ENCODE measurements around the gene CELSR1. TPM values are rescaled to one million over a fixed set of nuclear protein-coding genes. Genes with fewer than 3 reads are reported as not detected.

The CELSR1 gene
- total RNA-seq, 1 experiment from 2014 or later: 37.6 TPM

DNA sequence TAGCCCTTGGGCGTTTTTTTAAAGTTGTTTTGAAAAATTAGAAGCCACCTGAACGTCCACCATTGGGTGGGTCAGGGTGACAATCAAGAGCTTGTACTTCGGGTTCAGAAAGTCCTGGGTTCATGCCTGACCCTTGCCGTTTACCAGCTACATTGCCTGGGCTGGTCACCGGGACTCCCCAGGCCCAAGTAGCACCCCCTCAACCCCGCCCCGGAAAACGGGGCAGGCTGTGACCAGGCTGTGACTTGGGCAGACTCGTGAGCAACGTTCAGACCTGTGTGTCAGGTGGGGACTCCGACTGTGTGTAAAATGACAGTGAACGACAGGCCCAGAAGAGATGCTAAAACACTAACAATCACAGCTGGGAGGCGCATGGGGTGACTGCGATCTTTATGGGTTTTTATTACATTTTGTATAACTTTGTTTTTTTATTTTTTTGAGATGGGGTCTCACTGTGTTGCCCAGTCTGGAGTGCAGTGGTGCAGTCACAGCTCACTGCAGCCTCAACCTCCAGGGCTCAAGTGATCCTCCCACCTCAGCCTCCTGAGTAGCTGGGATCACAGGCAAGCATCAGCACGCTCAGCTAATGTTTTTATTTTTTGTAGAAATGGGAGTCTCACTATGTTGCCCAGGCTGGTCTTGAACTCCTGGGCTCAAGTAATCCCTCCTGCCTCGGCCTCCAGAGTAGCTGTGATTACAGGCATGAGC is 145.1 kb downstream of the CELSR1 start:
- no peaks in the 10 kb centered on the region for H4K20me1 ChIP-seq (ENCODE audit: insufficient read depth)
- TF ChIP-seq EZH2 (IDR thresholded peaks at IDR 0.05; ENCODE audit: low read depth) (no peak), CTCF (conservative IDR thresholded peaks at IDR 0.05) (no peak)
- no TSS peak for BruUV-seq (replicated peaks)
- no peaks in the 10 kb centered on the region for H3K36me3 ChIP-seq (ENCODE audit: low read depth)
- no peaks in the 10 kb centered on the region for H3K27me3 ChIP-seq (ENCODE audit: insufficient read depth, low read depth)
- intact Hi-C loops (cut with micrococcal nuclease; ENCODE audit: unreplicated experiment): no loop called here
- POLR2A ChIA-PET (ENCODE audit: unreplicated experiment): no interaction called here
- no peak overlapping the region for H3K27ac ChIP-seq
- no peaks in the 10 kb centered on the region for H3K79me2 ChIP-seq (ENCODE audit: low read depth)
- 0 out of 2 replicates have a peak, but pooled peaks cover 3% of the 10 kb centered on the region for H3K4me1 ChIP-seq (replicated peaks; ENCODE audit: insufficient read depth)
- DNase-seq: no peak
- no peaks in the 10 kb centered on the region for H3K9me2 ChIP-seq (ENCODE audit: insufficient read depth)
- no peak overlapping the region for H2AFZ ChIP-seq
- no peak overlapping the region for H3K4me2 ChIP-seq
- no peaks in the 10 kb centered on the region for H3K9me3 ChIP-seq (ENCODE audit: insufficient read depth, low read depth)
- CTCF ChIA-PET: no interaction called here
- H3K4me3 ChIP-seq: no peak overlapping the region
- H3F3A ChIP-seq (ENCODE audit: insufficient read depth, low read depth): peaks cover 2% of the 10 kb centered on the region; the same call in 1 of the 2 replicates

DNA sequence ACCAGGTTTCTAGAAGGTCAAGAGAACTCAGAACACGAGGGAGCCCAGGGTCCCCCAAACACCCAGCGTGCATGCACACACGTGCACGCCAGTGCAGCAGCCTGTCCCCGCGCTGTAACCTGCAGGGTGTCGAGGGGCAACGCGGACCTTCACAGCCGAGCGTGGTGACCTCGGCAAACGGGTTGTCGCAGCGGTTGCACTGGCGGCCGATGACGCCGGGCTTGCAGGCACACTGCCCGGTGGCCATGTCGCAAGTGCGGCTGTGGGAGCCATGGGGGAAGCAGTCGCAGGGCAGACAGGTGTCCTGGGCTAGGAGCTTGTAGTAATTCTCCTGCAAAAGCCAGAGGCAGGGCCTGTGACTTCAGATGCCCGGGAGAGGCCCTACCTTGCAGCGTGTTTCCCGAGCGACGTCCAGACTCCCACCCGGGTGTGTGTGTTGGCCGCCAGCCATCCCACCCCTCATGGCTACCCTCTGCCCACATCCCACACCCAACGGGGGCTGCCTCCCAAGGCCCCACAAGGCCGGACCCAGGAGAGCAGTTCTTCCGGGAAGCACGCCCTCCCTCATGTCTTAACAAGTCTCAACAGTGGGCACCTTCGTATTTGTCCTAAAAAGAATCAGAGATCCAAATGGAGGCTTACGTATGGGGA is 145.8 kb downstream of the CELSR1 start:
- no peaks in the 10 kb centered on the region for H3K36me3 ChIP-seq (ENCODE audit: low read depth)
- H3K27ac ChIP-seq: no peak overlapping the region
- BruUV-seq (replicated peaks): no TSS peak
- peak overlapping the region; percentile 55; the same call in 1 of the 2 replicates for H3K4me2 ChIP-seq
- ChIA-PET CTCF (no interaction called here), POLR2A (ENCODE audit: unreplicated experiment) (no interaction called here)
- no peaks in the 10 kb centered on the region for H3K79me2 ChIP-seq (ENCODE audit: low read depth)
- H4K20me1 ChIP-seq (ENCODE audit: insufficient read depth): no peaks in the 10 kb centered on the region
- H3K27me3 ChIP-seq (ENCODE audit: insufficient read depth, low read depth): no peaks in the 10 kb centered on the region
- DNase-seq: no peak
- no peak overlapping the region for H2AFZ ChIP-seq
- H3K4me3 ChIP-seq: no peak overlapping the region
- H3F3A ChIP-seq (ENCODE audit: insufficient read depth, low read depth): peaks cover 8% of the 10 kb centered on the region; the same call in 1 of the 2 replicates
- no peaks in the 10 kb centered on the region for H3K9me2 ChIP-seq (ENCODE audit: insufficient read depth)
- 0 out of 2 replicates have a peak, but pooled peaks cover 3% of the 10 kb centered on the region for H3K4me1 ChIP-seq (replicated peaks; ENCODE audit: insufficient read depth)
- no peaks in the 10 kb centered on the region for H3K9me3 ChIP-seq (ENCODE audit: insufficient read depth, low read depth)
- intact Hi-C loops (cut with micrococcal nuclease; ENCODE audit: unreplicated experiment): no loop called here
- TF ChIP-seq CTCF (conservative IDR thresholded peaks at IDR 0.05) (no peak), EZH2 (IDR thresholded peaks at IDR 0.05; ENCODE audit: low read depth) (no peak)

- CTCF ChIA-PET: no interaction called here
- POLR2A ChIA-PET (ENCODE audit: unreplicated experiment): no interaction called here
- no peaks in the 10 kb centered on the region for H3K79me2 ChIP-seq (ENCODE audit: low read depth)
- BruUV-seq (replicated peaks): no TSS peak
- peak in 1 of 2 experiments; percentile 42 for DNase-seq
- 0 out of 2 replicates have a peak, but pooled peaks cover 3% of the 10 kb centered on the region for H3K4me1 ChIP-seq (replicated peaks; ENCODE audit: insufficient read depth)
- H3K9me3 ChIP-seq (ENCODE audit: insufficient read depth, low read depth): no peaks in the 10 kb centered on the region
- H3K9me2 ChIP-seq (ENCODE audit: insufficient read depth): no peaks in the 10 kb centered on the region
- H3K4me2 ChIP-seq: peak overlapping the region; percentile 55
- no peak overlapping the region for H2AFZ ChIP-seq
- no peak overlapping the region for H3K4me3 ChIP-seq
- intact Hi-C loops (cut with micrococcal nuclease; ENCODE audit: unreplicated experiment): no loop called here
- H4K20me1 ChIP-seq (ENCODE audit: insufficient read depth): no peaks in the 10 kb centered on the region
- peaks cover 8% of the 10 kb centered on the region; the same call in 1 of the 2 replicates for H3F3A ChIP-seq (ENCODE audit: insufficient read depth, low read depth)
- H3K27ac ChIP-seq: no peak overlapping the region
- H3K27me3 ChIP-seq (ENCODE audit: insufficient read depth, low read depth): no peaks in the 10 kb centered on the region
- TF ChIP-seq EZH2 (IDR thresholded peaks at IDR 0.05; ENCODE audit: low read depth) (no peak), CTCF (conservative IDR thresholded peaks at IDR 0.05) (no peak; the same call in 1 of the 2 replicates)
- no peaks in the 10 kb centered on the region for H3K36me3 ChIP-seq (ENCODE audit: low read depth)
These were observed 146.6 kb downstream of the CELSR1 start for GRCh38 chr22:46390652-46391301.
